Mesothelial cell of epicardium (in vitro differentiated cells): ENCODE results near the gene ZNF536. TPM values are rescaled to one million over a fixed set of nuclear protein-coding genes. Genes with fewer than 3 reads are reported as not detected.
"Not testable (repeated sequence)": the region's sequence is repeated elsewhere in the genome, so short reads cannot be mapped to it uniquely, and the experiment has no call there.

Experiments used
- DNase-seq, 2 experiments: peaks; one replicate each; pipeline ENCODE4 v3.0.0; 2021; ENCODE audit warnings: low spot score in 2 of 2; ENCODE audit not compliant: unreplicated experiment in 2 of 2
- H3K27ac Mint-ChIP-seq: 2 replicates; pipeline ENCODE4 v1.8.0; 2021; ENCODE audit warnings: mixed read lengths
- H3K27me3 Mint-ChIP-seq: 2 replicates; pipeline ENCODE4 v1.8.0; 2021; ENCODE audit warnings: low read depth, mixed read lengths
- H3K36me3 Mint-ChIP-seq: 2 replicates; pipeline ENCODE4 v1.8.0; 2021; ENCODE audit warnings: mixed read lengths
- H3K4me1 Mint-ChIP-seq: 2 replicates; pipeline ENCODE4 v1.8.0; 2021; ENCODE audit warnings: mixed read lengths
- H3K4me3 Mint-ChIP-seq: 2 replicates; pipeline ENCODE4 v1.8.0; 2021; ENCODE audit warnings: mild to moderate bottlenecking, moderate library complexity, mixed read lengths
- H3K9me3 Mint-ChIP-seq: 2 replicates; pipeline ENCODE4 v1.8.0; 2021; ENCODE audit warnings: mixed read lengths
- CTCF ChIP-seq: fragments of 200-600 bp; sonication (generic); IDR thresholded peaks from one replicate; pipeline ENCODE4 v1.5.0; 2021; ENCODE audit warnings: antibody characterized with exemption; ENCODE audit not compliant: unreplicated experiment
- total RNA-seq: library from RNA; stranded (reverse); gene quantifications from 3 replicates; pipeline ENCODE4 v1.2.1, GENCODE V29; 2021

ZNF536 gene
- total RNA-seq, 1 donor from 2014 or later: 9.2 TPM

GRCh38 chr19:30476997-30477396 is 104.8 kb downstream of the ZNF536 start:
- DNase-seq: no peak
- Mint-ChIP-seq H3K9me3 (peaks cover 7% of the 10 kb centered on the region), H3K4me3 (no peak overlapping the region), H3K36me3 (no peaks in the 10 kb centered on the region), H3K27me3 (peaks cover 9% of the 10 kb centered on the region), H3K4me1 (peaks cover 22% of the 10 kb centered on the region), H3K27ac (no peak overlapping the region)
- no peak for TF ChIP-seq CTCF

- Mint-ChIP-seq H3K27ac (peak overlapping the region; percentile 70), H3K36me3 (no peaks in the 10 kb centered on the region), H3K4me3 (no peak overlapping the region), H3K27me3 (peaks cover 10% of the 10 kb centered on the region), H3K4me1 (peaks cover 22% of the 10 kb centered on the region), H3K9me3 (peaks cover 8% of the 10 kb centered on the region)
- no peak for DNase-seq
- no peak for TF ChIP-seq CTCF
These were observed 107.0 kb downstream of the ZNF536 start for GRCh38 chr19:30479231-30479630.

DNA sequence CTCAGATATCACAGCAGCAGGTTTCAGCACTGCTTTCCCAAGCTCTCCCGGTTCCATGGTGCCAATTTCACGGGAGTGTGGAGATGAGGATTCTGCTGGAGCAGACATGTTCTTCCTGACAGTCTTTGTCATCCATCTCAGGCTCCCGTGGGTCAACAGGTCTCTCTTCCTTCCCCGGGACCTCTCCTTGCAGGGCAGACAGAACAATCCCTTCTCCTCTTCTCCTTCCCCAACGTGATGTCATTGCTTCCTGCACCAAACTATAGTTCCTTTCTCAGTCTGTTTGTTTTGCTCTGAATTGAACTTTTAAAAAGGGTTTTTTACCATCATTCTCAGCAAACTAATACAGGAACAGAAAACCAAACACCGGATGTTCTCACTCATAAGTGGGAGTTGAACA is 107.9 kb downstream of the ZNF536 start:
- Mint-ChIP-seq H3K27ac (peak overlapping the region; percentile 70), H3K4me1 (peaks cover 22% of the 10 kb centered on the region), H3K36me3 (no peaks in the 10 kb centered on the region), H3K4me3 (no peak overlapping the region), H3K9me3 (peaks cover 8% of the 10 kb centered on the region), H3K27me3 (peaks cover 11% of the 10 kb centered on the region)
- no peak for TF ChIP-seq CTCF
- DNase-seq: no peak

DNA sequence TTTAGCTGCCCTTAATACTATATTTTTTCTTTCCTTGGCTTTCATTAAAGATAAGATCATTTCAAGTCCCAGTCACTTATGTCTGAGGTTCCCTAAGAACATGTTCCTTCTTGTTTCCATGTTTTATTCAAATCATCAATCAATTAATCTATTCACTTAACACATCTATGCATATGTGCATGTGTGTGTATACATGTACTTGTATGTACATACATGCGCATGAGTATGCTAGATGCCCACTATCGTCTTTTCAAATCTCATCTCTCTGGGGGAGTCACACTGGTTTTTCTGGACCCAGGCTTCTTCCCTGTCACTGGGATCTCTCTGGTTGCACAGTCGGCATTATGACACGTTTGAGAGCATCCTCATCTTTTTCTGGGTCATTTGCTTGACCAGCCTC is 108.9 kb downstream of the ZNF536 start:
- DNase-seq: no peak
- Mint-ChIP-seq H3K27me3 (peaks cover 16% of the 10 kb centered on the region), H3K4me3 (no peak overlapping the region), H3K27ac (no peak overlapping the region), H3K4me1 (peaks cover 22% of the 10 kb centered on the region), H3K36me3 (no peaks in the 10 kb centered on the region), H3K9me3 (peaks cover 8% of the 10 kb centered on the region)
- TF ChIP-seq CTCF: no peak

GRCh38 chr19:30481823-30482222 is 109.6 kb downstream of the ZNF536 start:
- no peak for DNase-seq
- Mint-ChIP-seq H3K27me3 (peaks cover 16% of the 10 kb centered on the region), H3K9me3 (peaks cover 8% of the 10 kb centered on the region), H3K4me3 (no peak overlapping the region), H3K4me1 (peaks cover 22% of the 10 kb centered on the region), H3K36me3 (no peaks in the 10 kb centered on the region), H3K27ac (no peak overlapping the region)
- TF ChIP-seq CTCF: no peak

DNA sequence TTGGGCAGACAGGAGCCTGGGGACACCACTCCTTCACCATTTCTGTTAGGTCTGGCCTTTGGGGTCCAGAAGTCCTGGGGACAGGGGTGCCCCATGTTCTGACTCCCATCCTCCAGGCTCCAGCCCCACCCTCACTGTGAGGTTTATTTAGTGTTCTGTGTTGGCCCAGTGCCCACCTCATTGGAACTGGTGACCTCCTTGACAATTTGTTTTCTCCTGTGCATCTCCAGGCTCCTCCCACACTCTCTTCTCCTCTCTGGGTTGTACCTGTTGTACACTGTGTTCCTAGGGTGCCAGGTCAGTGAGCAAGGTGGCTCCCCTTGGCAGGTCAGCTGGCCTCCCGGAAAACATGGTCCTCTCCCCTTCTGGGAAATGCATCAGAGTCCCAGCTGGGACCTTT is 110.8 kb downstream of the ZNF536 start:
- no peaks in the 10 kb centered on the region for H3K36me3 Mint-ChIP-seq
- no peak overlapping the region for H3K4me3 Mint-ChIP-seq
- no peak for TF ChIP-seq CTCF

GRCh38 chr19:30486250-30486649 is 114.1 kb downstream of the ZNF536 start:
- H3K27ac Mint-ChIP-seq, H3K4me1 Mint-ChIP-seq, DNase-seq, H3K9me3 Mint-ChIP-seq, H3K4me3 Mint-ChIP-seq, H3K36me3 Mint-ChIP-seq: not testable (repeated sequence)
- peaks cover 34% of the 10 kb centered on the region for H3K27me3 Mint-ChIP-seq

More for the DNA sequence above, 110.8 kb downstream of the ZNF536 start:
- peaks cover 16% of the 10 kb centered on the region for H3K27me3 Mint-ChIP-seq
- peaks cover 22% of the 10 kb centered on the region for H3K4me1 Mint-ChIP-seq
- H3K27ac Mint-ChIP-seq: no peak overlapping the region
- H3K9me3 Mint-ChIP-seq: peaks cover 8% of the 10 kb centered on the region
- no peak for DNase-seq
